Osteoblast (primary cell): ENCODE data around the gene PXK. TPM values are rescaled to one million over a fixed set of nuclear protein-coding genes. Genes with fewer than 3 reads are reported as not detected.
A peak's percentile ranks its signal among the peaks of the same experiment; 100 is the strongest.

Experiments used
- DNase-seq: peaks from one replicate; pipeline ENCODE4 v3.0.0; 2011; ENCODE audit warnings: low spot score, mixed read lengths; ENCODE audit not compliant: insufficient read length; ENCODE audit errors: missing footprints
- H2AFZ ChIP-seq: 2 replicates; pipeline ENCODE4 v1.6.0; 2011; ENCODE audit warnings: mild to moderate bottlenecking, low read length
- H3K27ac ChIP-seq: 2 replicates; pipeline ENCODE4 v1.5.1; 2011; ENCODE audit warnings: mild to moderate bottlenecking, low read depth, low read length, moderate library complexity
- H3K27me3 ChIP-seq: 2 replicates; pipeline ENCODE4 v1.6.0; 2012; ENCODE audit warnings: mild to moderate bottlenecking, control low read depth, inconsistent platforms, low read length, moderate library complexity; ENCODE audit not compliant: insufficient read depth
- H3K36me3 ChIP-seq: 2 replicates; pipeline ENCODE4 v1.5.1; 2011; ENCODE audit warnings: mild to moderate bottlenecking, low read length, control low read depth, moderate library complexity; ENCODE audit not compliant: insufficient read depth
- H3K4me1 ChIP-seq: 2 replicates; pipeline ENCODE4 v1.5.1; 2011; ENCODE audit warnings: mild to moderate bottlenecking, low read length, control low read depth, moderate library complexity; ENCODE audit not compliant: insufficient read depth
- H3K4me2 ChIP-seq: 2 replicates; pipeline ENCODE4 v1.6.0; 2011; ENCODE audit warnings: mild to moderate bottlenecking, low read length; ENCODE audit not compliant: insufficient read depth
- H3K4me3 ChIP-seq: fragments of 200-600 bp; sonication (generic); 3 replicates; pipeline ENCODE4 v1.5.1; 2012; ENCODE audit warnings: mild to moderate bottlenecking, low read length, inconsistent platforms; ENCODE audit not compliant: insufficient read depth
- H3K79me2 ChIP-seq: 2 replicates; pipeline ENCODE4 v1.6.0; 2012; ENCODE audit warnings: mild to moderate bottlenecking, low read length, control low read depth, inconsistent platforms; ENCODE audit not compliant: insufficient read depth
- H3K9me3 ChIP-seq: 2 replicates; pipeline ENCODE4 v1.5.1; 2011; ENCODE audit warnings: low read depth, low read length, control low read depth
- H4K20me1 ChIP-seq: 2 replicates; pipeline ENCODE4 v1.6.0; 2012; ENCODE audit warnings: mild to moderate bottlenecking, low read length, control low read depth; ENCODE audit not compliant: insufficient read depth
- total RNA-seq: library from RNA; depleted of rRNA; stranded (reverse); fragments of >200 nt; gene quantifications from 2 replicates; pipeline ENCODE4 v1.2.3, GENCODE V29; 2012
- TF ChIP-seq, protein P1 (sequence below): IDR thresholded peaks from 2 replicates; pipeline ENCODE4 v1.5.1; 2011; ENCODE audit warnings: mild to moderate bottlenecking, low read depth, low read length, moderate library complexity; ENCODE audit errors: extremely low read depth

The PXK gene
- total RNA-seq, 1 donor = 77.4 TPM

DNA sequence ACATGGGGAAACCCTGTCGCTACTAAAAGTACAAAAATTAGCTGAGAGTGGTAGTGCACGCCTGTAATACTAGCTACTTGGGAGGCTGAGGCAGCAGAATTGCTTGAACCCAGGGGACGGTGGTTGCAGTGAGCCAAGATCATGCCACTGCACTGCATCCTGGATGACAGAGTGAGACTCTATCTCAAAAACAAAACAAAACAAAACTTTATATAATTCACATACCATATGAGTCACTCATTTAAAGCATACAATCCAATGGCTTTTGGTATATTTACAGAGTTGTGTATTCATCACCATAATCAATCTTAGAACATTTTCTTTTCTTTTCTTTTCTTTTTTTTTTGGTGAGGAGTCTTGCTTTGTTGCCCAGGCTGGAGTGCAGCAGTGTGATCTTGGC is 8.7 kb downstream of the PXK start:
- H2AFZ ChIP-seq = no peak overlapping the region
- H3K36me3 ChIP-seq = no peaks in the 10 kb centered on the region
- no peak overlapping the region for H3K4me3 ChIP-seq
- H3K79me2 ChIP-seq = peaks cover 72% of the 10 kb centered on the region
- H3K4me2 ChIP-seq = no peak overlapping the region
- H3K9me3 ChIP-seq = no peaks in the 10 kb centered on the region
- TF ChIP-seq, protein P1, sequence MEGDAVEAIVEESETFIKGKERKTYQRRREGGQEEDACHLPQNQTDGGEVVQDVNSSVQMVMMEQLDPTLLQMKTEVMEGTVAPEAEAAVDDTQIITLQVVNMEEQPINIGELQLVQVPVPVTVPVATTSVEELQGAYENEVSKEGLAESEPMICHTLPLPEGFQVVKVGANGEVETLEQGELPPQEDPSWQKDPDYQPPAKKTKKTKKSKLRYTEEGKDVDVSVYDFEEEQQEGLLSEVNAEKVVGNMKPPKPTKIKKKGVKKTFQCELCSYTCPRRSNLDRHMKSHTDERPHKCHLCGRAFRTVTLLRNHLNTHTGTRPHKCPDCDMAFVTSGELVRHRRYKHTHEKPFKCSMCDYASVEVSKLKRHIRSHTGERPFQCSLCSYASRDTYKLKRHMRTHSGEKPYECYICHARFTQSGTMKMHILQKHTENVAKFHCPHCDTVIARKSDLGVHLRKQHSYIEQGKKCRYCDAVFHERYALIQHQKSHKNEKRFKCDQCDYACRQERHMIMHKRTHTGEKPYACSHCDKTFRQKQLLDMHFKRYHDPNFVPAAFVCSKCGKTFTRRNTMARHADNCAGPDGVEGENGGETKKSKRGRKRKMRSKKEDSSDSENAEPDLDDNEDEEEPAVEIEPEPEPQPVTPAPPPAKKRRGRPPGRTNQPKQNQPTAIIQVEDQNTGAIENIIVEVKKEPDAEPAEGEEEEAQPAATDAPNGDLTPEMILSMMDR = no peak
- H3K27me3 ChIP-seq = no peaks in the 10 kb centered on the region
- peaks cover 13% of the 10 kb centered on the region for H3K4me1 ChIP-seq
- peaks cover 6% of the 10 kb centered on the region for H4K20me1 ChIP-seq
- peak overlapping the region; percentile 16 for H3K27ac ChIP-seq
- DNase-seq = no peak

DNA sequence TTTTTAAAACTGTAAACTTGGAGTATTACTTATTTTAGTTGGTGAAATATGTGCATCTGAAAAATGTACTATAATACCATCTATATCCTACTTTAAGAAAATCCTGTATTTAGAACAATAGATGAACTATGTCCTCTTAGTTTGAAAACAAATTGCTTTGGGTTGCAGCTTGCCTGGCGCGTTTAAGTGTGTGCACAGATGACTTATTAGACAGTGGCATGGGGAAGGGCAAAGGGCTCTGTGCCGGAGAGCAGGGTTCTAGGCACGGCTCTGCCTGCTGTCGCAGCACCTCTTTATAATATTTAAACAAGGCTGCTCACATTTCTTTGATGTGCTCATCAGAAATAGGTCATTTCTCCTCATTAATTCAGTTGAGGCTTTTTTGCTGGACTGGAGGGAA is 10.0 kb downstream of the PXK start:
- Histone ChIP-seq H3K4me2 (no peak overlapping the region), H3K79me2 (peaks cover 70% of the 10 kb centered on the region), H3K27me3 (no peaks in the 10 kb centered on the region), H4K20me1 (peaks cover 6% of the 10 kb centered on the region), H3K9me3 (no peaks in the 10 kb centered on the region), H3K4me3 (no peak overlapping the region), H3K36me3 (no peaks in the 10 kb centered on the region), H3K4me1 (peaks cover 10% of the 10 kb centered on the region), H3K27ac (no peak overlapping the region), H2AFZ (no peak overlapping the region)
- no peak for DNase-seq
- TF ChIP-seq, protein P1 = no peak

DNA sequence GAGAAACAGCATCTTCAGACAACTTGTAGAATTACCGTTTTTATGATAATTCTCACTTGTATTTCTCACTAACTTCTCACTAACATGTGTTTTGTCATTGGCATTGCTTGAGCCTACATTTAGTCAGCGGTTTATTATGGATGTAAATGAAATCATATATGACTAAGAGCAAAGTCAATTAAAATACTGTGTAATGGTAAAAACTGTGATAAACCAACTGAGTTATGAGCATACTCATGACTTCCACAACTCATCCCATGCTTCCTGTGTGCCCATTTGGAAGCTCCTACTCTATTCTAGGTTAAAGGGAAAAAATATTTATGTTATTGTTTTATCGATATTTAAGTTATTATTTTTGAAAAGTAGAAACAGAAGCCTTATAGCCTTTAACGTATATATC is 12.8 kb downstream of the PXK start:
- no peak overlapping the region for H3K4me2 ChIP-seq
- no peak overlapping the region for H2AFZ ChIP-seq
- no peak overlapping the region for H3K4me3 ChIP-seq
- H3K27ac ChIP-seq = no peak overlapping the region
- H3K36me3 ChIP-seq = peaks cover 2% of the 10 kb centered on the region
- no peaks in the 10 kb centered on the region for H3K27me3 ChIP-seq
- H3K4me1 ChIP-seq = peaks cover 15% of the 10 kb centered on the region
- H3K79me2 ChIP-seq = peaks cover 70% of the 10 kb centered on the region
- TF ChIP-seq, protein P1 = no peak
- H3K9me3 ChIP-seq = no peaks in the 10 kb centered on the region
- DNase-seq = no peak
- H4K20me1 ChIP-seq = peaks cover 9% of the 10 kb centered on the region

DNA sequence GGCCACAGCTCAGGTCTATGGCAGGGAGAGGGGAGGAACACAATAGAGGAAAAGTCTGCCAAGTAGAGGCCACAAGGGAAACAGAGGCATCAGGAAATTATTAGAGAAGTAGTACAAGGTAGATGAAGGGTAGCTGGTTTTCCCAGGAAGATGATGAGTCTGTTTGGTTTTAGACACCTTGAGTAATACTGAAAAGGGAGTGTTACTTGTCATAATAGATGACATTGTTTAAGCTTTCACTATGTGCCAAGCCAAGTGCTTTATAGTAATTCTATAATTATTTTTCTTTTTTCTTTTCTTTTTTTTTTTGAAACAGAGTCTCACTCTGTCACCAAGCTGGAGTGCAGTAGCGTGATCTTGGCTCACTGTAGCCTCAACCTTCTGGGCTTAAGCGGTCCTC is 13.7 kb downstream of the PXK start:
- peaks cover 69% of the 10 kb centered on the region for H3K79me2 ChIP-seq
- H4K20me1 ChIP-seq = peaks cover 9% of the 10 kb centered on the region

More for the DNA sequence above, 13.7 kb downstream of the PXK start:
- Histone ChIP-seq H2AFZ (no peak overlapping the region), H3K4me2 (no peak overlapping the region), H3K27me3 (no peaks in the 10 kb centered on the region), H3K9me3 (no peaks in the 10 kb centered on the region), H3K27ac (no peak overlapping the region), H3K4me1 (peaks cover 12% of the 10 kb centered on the region), H3K4me3 (no peak overlapping the region), H3K36me3 (peaks cover 2% of the 10 kb centered on the region)
- no peak for DNase-seq
- TF ChIP-seq, protein P1 = no peak
